Muscle layer of duodenum (tissue), 2 donors: ENCODE measurements around the gene ILDR1.

ENCODE experiments used
- H3K27ac ChIP-seq: one replicate; pipeline ENCODE4 v1.7.0; 2013; ENCODE audit warnings: mild to moderate bottlenecking, low read length
- H3K27me3 ChIP-seq: one replicate; pipeline ENCODE4 v1.7.0; 2013; ENCODE audit warnings: low read depth, mild to moderate bottlenecking, control low read depth, low read length
- H3K36me3 ChIP-seq, 2 donors: one replicate each; pipeline ENCODE4 v1.7.0; 2013; ENCODE audit warnings: low read length in 2 of 2, control low read depth in 1 of 2, mild to moderate bottlenecking in 1 of 2; ENCODE audit not compliant: insufficient read depth in 2 of 2, control insufficient read depth in 1 of 2
- H3K4me1 ChIP-seq, 2 donors: one replicate each; pipeline ENCODE4 v1.7.0; 2013; ENCODE audit warnings: low read length in 2 of 2, mild to moderate bottlenecking in 2 of 2, control low read depth in 1 of 2, moderate library complexity in 1 of 2; ENCODE audit not compliant: insufficient read depth in 2 of 2, control insufficient read depth in 1 of 2
- H3K4me3 ChIP-seq, 2 donors: one replicate each; pipeline ENCODE4 v1.7.0; 2013; ENCODE audit warnings: low read length in 2 of 2, low read depth in 1 of 2, mild to moderate bottlenecking in 1 of 2
- H3K9me3 ChIP-seq, 2 donors: one replicate each; pipeline ENCODE4 v1.7.0; 2013; ENCODE audit warnings: low read length in 2 of 2, control low read depth in 1 of 2, mild to moderate bottlenecking in 1 of 2; ENCODE audit not compliant: control insufficient read depth in 1 of 2
- donor health status: healthy.

ILDR1 gene

GRCh38 chr3:121988146-121988545 is 33.9 kb downstream of the ILDR1 start:
- Histone ChIP-seq H3K27me3 (no peaks in the 10 kb centered on the region), H3K4me1 (no peaks in the 10 kb centered on the region), H3K27ac (no peak overlapping the region), H3K4me3 (no peak overlapping the region), H3K36me3 (no peaks in the 10 kb centered on the region), H3K9me3 (peaks cover 4 to 8% of the 10 kb centered on the region in 2 donors)

- H3K9me3 ChIP-seq = peaks cover 4 to 8% of the 10 kb centered on the region in 2 donors
These were observed 36.2 kb downstream of the ILDR1 start for GRCh38 chr3:121985846-121986245.

GRCh38 chr3:121981473-121981872 is 40.6 kb downstream of the ILDR1 start:
- no peaks in the 10 kb centered on the region for H3K36me3 ChIP-seq
- no peaks in the 10 kb centered on the region for H3K4me1 ChIP-seq
- H3K27me3 ChIP-seq = no peaks in the 10 kb centered on the region
- peaks cover 4 to 13% of the 10 kb centered on the region in 2 donors for H3K9me3 ChIP-seq
- no peak overlapping the region for H3K27ac ChIP-seq
- H3K4me3 ChIP-seq = no peak overlapping the region

More at GRCh38 chr3:121985846-121986245, 36.2 kb downstream of the ILDR1 start:
- H3K36me3 ChIP-seq = no peaks in the 10 kb centered on the region
- no peak overlapping the region for H3K27ac ChIP-seq
- no peaks in the 10 kb centered on the region for H3K4me1 ChIP-seq
- no peaks in the 10 kb centered on the region for H3K27me3 ChIP-seq
- H3K4me3 ChIP-seq = no peak overlapping the region

- H3K4me3 ChIP-seq = no peak overlapping the region
- no peaks in the 10 kb centered on the region for H3K4me1 ChIP-seq
- no peak overlapping the region for H3K27ac ChIP-seq
- H3K9me3 ChIP-seq = peaks cover 4 to 18% of the 10 kb centered on the region in 2 donors
- H3K27me3 ChIP-seq = no peaks in the 10 kb centered on the region
- no peaks in the 10 kb centered on the region for H3K36me3 ChIP-seq
These were observed 41.6 kb downstream of the ILDR1 start for GRCh38 chr3:121980450-121980796.

GRCh38 chr3:121979734-121980449 is 42.2 kb downstream of the ILDR1 start:
- Histone ChIP-seq H3K4me3 (no peak overlapping the region), H3K27ac (no peak overlapping the region), H3K36me3 (no peaks in the 10 kb centered on the region), H3K27me3 (no peaks in the 10 kb centered on the region), H3K9me3 (peaks cover 4 to 19% of the 10 kb centered on the region in 2 donors), H3K4me1 (no peaks in the 10 kb centered on the region)

- Histone ChIP-seq H3K27me3 (no peaks in the 10 kb centered on the region), H3K4me3 (no peak overlapping the region), H3K4me1 (no peaks in the 10 kb centered on the region), H3K27ac (no peak overlapping the region), H3K36me3 (no peaks in the 10 kb centered on the region), H3K9me3 (peaks cover 4 to 22% of the 10 kb centered on the region in 2 donors)
These were observed 42.8 kb downstream of the ILDR1 start for GRCh38 chr3:121979246-121979645.

GRCh38 chr3:121976727-121977126 is 45.3 kb downstream of the ILDR1 start:
- Histone ChIP-seq H3K9me3 (peaks cover 0 to 15% of the 10 kb centered on the region in 2 donors), H3K27me3 (no peaks in the 10 kb centered on the region), H3K4me1 (no peaks in the 10 kb centered on the region), H3K27ac (no peak overlapping the region), H3K36me3 (no peaks in the 10 kb centered on the region), H3K4me3 (no peak overlapping the region)

GRCh38 chr3:121975702-121976302 is 46.2 kb downstream of the ILDR1 start:
- H3K4me1 ChIP-seq = no peaks in the 10 kb centered on the region
- no peaks in the 10 kb centered on the region for H3K36me3 ChIP-seq
- H3K4me3 ChIP-seq = no peak overlapping the region
- H3K9me3 ChIP-seq = peaks cover 0 to 15% of the 10 kb centered on the region in 2 donors
- no peak overlapping the region for H3K27ac ChIP-seq
- H3K27me3 ChIP-seq = no peaks in the 10 kb centered on the region

GRCh38 chr3:121974601-121975111 is 47.4 kb downstream of the ILDR1 start:
- Histone ChIP-seq H3K4me3 (no peak overlapping the region), H3K4me1 (no peaks in the 10 kb centered on the region), H3K9me3 (peaks cover 0 to 15% of the 10 kb centered on the region in 2 donors), H3K36me3 (no peaks in the 10 kb centered on the region), H3K27me3 (no peaks in the 10 kb centered on the region), H3K27ac (no peak overlapping the region)

- Histone ChIP-seq H3K27me3 (no peaks in the 10 kb centered on the region), H3K9me3 (peaks cover 0 to 6% of the 10 kb centered on the region in 2 donors), H3K4me1 (no peaks in the 10 kb centered on the region), H3K27ac (no peak overlapping the region), H3K36me3 (no peaks in the 10 kb centered on the region), H3K4me3 (no peak overlapping the region)
These were observed 52.0 kb downstream of the ILDR1 start for GRCh38 chr3:121970047-121970446.

- H3K4me3 ChIP-seq = no peak overlapping the region
- no peaks in the 10 kb centered on the region for H3K36me3 ChIP-seq
- H3K4me1 ChIP-seq = no peaks in the 10 kb centered on the region
- no peak overlapping the region for H3K27ac ChIP-seq
- H3K9me3 ChIP-seq = peaks cover 0 to 5% of the 10 kb centered on the region in 2 donors
- no peaks in the 10 kb centered on the region for H3K27me3 ChIP-seq
These were observed 52.4 kb downstream of the ILDR1 start for GRCh38 chr3:121969631-121970030.
